ENCODE measurements around the gene PCSK5.
"Not testable (repeated sequence)": the region's sequence is repeated elsewhere in the genome, so short reads cannot be mapped to it uniquely, and the experiment has no call there.

- not testable (repeated sequence) for TF ChIP-seq POLR2A, CTCF, EP300 (IDR thresholded peaks at IDR 0.05)
Observed at GRCh38 chr9:75900893-75901524, 10.5 kb downstream of the PCSK5 start.

Data from stomach (tissue), 4 donors.